GM18870 (cell line): ENCODE results near the gene PLCB1.

Experiments
- ATAC-seq: cut with Tn5 transposase; IDR thresholded peaks from one replicate; pipeline ENCODE4 v1.9.1; 2021; ENCODE audit warnings: moderate library complexity; ENCODE audit not compliant: unreplicated experiment

PLCB1 gene

DNA sequence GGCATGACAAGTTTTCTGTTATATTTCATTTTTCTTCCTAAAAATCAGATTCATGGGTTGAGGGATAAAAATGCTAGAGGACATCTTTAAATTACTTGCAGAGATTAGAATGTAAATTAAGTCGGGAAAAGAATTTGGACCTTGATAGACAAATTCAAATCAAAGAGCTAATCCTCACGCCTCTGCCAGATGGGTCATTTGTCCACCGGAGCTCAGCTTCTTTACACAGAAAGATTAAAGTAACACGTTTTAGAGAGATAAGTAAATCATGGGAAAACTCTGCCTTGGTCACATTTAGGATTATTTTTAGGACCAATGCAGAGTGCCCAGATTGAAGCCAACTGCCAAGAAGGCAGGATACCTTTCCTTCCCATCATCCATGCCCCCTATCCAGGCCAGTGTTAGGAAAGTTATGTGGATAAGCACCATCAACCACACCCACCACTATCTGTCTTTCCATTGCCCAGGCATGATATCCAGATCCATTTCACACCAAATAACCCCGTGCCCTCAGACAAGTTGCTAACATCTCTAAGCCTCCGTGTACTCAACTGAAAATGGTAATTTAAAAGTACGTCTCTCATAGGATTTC lies 539.4 kb downstream of the PLCB1 start:
- ATAC-seq = no peak

- no peak for ATAC-seq
Observed at GRCh38 chr20:8673116-8673515, 541.0 kb downstream of the PLCB1 start.

DNA sequence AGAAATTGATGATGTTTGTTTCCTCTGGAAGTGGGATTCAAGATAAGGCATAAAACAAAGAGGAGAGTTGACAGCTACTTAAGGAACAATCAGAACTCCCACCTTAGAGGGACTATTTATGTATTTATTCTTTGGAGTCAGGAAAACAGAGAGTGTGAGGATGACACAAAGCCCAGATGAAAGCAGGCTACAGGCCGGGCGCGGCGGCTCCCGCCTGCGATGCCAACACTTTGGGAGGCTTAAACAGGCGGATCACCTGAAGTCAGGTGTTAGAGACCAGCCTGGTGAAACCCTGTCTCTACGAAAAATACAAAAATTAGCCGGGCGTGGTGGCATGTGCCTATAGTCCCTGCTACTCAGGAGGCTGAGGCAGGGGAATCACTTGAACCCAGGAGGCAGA lies 543.8 kb downstream of the PLCB1 start:
- no peak for ATAC-seq

GRCh38 chr20:8678098-8678776 lies 546.2 kb downstream of the PLCB1 start:
- no peak for ATAC-seq

DNA sequence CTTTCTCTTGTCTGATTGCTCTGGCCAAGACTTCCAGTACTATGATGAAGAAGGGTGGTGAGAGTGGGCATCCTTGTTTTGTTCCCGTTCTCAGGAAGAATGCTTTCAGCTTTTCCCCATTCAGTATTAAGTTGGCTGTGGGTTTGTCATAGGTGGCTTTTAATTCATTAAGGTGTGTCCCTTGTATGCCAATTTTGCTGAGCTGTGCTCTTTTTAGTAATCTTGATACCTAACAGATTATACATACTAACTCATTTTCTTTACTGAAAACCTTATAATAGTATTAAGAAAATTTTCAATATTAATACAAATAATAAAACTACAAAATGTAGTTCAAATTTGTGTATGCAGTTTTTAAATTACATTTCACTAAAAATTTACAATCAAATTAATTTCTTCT lies 557.3 kb downstream of the PLCB1 start:
- ATAC-seq = no peak

- ATAC-seq = no peak
Observed at GRCh38 chr20:8690074-8690473, 558.0 kb downstream of the PLCB1 start.

DNA sequence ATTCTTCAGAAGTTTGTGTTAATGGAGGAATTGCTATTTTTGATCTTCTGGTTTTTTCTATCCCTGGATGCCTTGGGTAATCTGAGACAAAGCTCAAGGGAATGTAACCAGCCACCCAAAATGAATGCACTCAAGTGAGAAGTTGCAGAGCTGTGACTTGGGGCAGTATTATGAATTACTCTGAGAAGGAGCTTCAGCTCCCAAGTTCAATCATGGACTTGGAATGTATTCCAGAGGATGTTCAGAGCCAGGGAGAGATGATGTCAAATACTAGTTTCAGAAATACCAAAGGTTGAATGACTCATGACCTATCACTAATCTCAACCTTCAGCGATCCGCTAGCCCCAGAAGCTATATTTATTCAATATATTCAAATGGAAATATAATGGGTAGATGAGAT lies 561.6 kb downstream of the PLCB1 start:
- ATAC-seq = no peak

GRCh38 chr20:8700756-8701155 lies 568.7 kb downstream of the PLCB1 start:
- ATAC-seq = no peak

GRCh38 chr20:8706961-8707700 lies 575.1 kb downstream of the PLCB1 start:
- no peak for ATAC-seq

GRCh38 chr20:8709627-8710026 lies 577.6 kb downstream of the PLCB1 start:
- no peak for ATAC-seq

GRCh38 chr20:8711501-8711900 lies 579.4 kb downstream of the PLCB1 start:
- ATAC-seq = no peak

DNA sequence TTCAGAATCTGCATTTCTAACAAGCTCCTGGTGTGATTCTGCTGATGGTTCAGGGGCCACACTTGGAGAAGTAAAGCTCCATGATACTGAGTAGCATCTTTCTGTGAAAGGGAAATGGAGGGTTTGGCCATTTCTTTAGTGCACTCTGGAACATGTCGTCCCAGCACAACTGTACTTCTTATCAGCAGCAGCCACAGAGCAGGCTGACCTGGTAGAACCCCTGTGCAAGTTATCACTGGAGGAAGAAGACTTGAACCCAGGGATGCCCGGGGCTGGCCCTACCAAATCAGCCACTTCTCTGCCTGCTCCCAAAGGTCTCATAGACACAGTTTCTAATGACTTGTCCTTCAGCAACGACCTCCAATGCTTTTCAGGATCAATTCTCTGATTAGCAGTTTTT lies 582.1 kb downstream of the PLCB1 start:
- ATAC-seq = no peak

DNA sequence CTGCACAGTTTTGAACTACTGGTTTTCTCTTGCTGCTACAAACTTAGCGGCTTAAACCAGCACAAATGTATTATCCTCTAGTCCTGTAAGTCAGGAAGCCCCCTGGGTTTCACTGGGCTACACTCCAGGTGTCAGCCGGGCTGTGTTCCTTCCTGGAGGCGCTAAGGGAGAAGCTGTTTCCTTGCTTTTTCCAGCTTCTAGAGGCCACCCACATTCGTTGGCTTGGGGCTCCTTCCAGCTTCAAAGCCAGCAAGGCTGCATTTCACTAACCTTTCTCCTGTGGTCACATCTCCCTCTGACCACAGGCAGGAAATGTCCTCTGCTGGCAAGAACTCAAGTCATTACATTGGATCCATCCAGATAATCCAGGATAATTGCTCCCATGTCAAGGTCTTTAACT lies 586.2 kb downstream of the PLCB1 start:
- no peak for ATAC-seq

GRCh38 chr20:8720089-8720488 lies 588.0 kb downstream of the PLCB1 start:
- no peak for ATAC-seq

DNA sequence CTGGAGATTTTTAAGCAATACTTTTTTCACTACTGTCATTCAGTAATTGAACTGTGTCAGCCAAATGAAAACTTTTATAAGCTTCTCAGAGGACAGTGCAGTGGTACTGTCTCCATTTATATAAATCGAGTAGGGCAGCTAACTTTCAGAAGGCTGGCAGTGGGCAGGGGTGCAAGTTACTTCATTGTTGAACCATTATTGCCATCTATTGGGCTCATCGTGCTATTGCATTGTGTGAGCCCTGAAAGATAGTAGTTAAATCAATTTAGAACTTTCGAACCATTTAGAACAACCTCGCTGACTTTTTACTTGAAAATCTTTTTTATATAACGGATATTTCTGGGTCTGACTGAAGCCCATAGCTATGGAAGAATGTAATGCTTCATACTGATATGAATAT lies 589.0 kb downstream of the PLCB1 start:
- ATAC-seq = no peak

DNA sequence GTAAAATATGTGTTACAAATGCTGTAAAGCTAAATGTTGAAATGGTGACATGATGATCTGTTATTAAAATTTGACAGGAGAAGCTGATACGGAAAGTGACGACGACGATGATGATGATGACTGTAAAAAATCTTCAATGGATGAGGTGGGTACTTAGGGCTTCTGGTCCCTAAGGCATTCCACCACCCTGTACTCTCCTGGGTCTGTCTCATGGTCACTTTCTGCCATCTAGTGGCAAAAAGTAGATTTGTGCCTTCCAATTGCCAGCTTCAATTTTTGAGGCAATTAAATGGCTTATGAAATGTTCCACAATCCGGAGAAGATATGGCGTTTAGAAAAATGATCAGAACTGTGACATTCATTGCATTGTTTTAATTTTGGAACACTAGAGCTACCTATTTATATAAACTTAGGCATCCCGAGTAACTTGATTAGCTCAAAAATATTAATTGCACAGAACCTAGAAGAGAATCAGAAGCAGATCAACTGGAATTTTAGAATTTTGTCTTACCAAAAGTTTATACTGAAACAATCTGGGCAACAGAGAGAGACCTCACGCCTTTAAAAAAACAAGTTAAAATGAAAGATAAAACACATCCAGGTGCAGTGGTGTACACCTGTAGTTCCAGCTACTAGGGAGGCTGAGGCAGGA lies 590.3 kb downstream of the PLCB1 start:
- no peak for ATAC-seq

- ATAC-seq = no peak
Observed at GRCh38 chr20:8723296-8723695, 591.2 kb downstream of the PLCB1 start.

- ATAC-seq = no peak
Observed at GRCh38 chr20:8724884-8725283, 592.8 kb downstream of the PLCB1 start.

GRCh38 chr20:8726460-8726859 lies 594.4 kb downstream of the PLCB1 start:
- ATAC-seq = no peak

- no peak for ATAC-seq
Observed at GRCh38 chr20:8735014-8735413, 602.9 kb downstream of the PLCB1 start.

- ATAC-seq = no peak
Observed at GRCh38 chr20:8735674-8736073, 603.6 kb downstream of the PLCB1 start.

DNA sequence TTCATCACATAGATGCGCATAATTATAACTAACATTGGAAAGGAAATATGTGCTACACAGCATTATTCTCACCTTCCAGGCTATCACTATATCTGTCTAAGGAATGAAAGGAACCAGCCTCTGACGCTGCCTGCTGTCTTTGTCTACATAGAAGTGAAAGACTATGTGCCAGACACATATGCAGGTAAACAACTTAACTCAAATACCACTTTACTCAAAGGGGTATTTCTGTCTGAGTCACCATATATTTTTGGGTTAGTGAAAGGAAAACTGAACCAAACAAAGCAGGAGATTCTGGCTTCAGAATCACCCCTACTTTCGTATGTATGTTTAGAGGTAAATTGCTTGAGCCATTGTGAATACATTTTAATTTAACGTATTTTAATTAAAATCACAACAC lies 608.2 kb downstream of the PLCB1 start:
- peak; percentile 92 for ATAC-seq
